Heart left ventricle (tissue), 13 donors: Measurements from ENCODE around the gene HSF2BP.
"Not testable (repeated sequence)": the region's sequence is repeated elsewhere in the genome, so short reads cannot be mapped to it uniquely, and the experiment has no call there.

Experiments used
- POLR2A ChIP-seq, 2 donors: fragments of 450-650 bp; IDR thresholded peaks; one replicate each; pipeline ENCODE4 v1.6.1; 2017; ENCODE audit warnings: antibody characterized with exemption in 2 of 2, mild to moderate bottlenecking in 2 of 2, moderate library complexity in 2 of 2
- TF ChIP-seq, protein P1 (sequence below), 12 donors: fragments of 200-600 bp; sonication (generic) in 4 of 12; IDR thresholded peaks; one replicate each; pipeline versions ENCODE4 v1.5.0 to v1.8.0; 2018 to 2022; ENCODE audit warnings: antibody characterized with exemption in 12 of 12, mild to moderate bottlenecking in 5 of 12
- donor health status: ischemic (EF 13 %, LVEDD 7.1; RV severe dilation, severe dysfunction).
- donor health status: DM: no; HTN: yes; CAD: no.
- donor health status: DM: no; HTN: no; CAD: no.
- donor health status: ischemic (EF 25% LVEDD 6.9; RV normal size, moderate dysfunction).
- donor health status: ischemic (EF 25% LVEDD 5.7; RV mildly dilated, moderate dysfunction).
- donor health status: ischemic (EF 35%, LVEDD 5.7; RV mildly dilated, moderate dysfunction).
- donor health status: nonischemic (EF 11% LVEDD 7.7; RV severe dilation, severe dysfunction).
- donor health status: DM: yes; HTN: yes; CAD: no.
- donor health status: PGD.
- donor health status: ischemic (EF 29% LVEDD 5.4; RV normal size, mild dysfunction).
- donor health status: nonischemic (EF 23%, LVEDD 6.1; RV moderate dilation, normal function).

DNA sequence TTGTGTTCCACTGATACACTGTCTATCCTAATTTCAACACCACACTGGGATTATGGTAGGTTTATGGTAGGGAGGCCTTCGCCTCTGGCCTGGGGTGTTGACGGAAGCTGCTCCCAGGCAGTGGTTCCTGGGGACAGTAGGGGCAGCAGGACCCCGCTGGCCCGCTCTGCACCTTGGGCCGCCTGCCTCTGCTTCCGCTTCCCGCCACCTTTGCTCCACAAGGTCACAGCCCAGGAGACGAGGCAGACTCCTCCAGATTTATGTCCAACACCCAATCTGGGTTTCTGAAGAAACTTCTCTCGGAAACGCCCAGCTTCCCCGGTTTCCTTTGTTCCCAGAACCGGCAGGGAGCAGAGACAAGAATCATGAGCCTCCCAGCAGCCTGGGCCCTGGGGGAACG, 155.4 kb downstream of the HSF2BP start:
- TF ChIP-seq, protein P1, sequence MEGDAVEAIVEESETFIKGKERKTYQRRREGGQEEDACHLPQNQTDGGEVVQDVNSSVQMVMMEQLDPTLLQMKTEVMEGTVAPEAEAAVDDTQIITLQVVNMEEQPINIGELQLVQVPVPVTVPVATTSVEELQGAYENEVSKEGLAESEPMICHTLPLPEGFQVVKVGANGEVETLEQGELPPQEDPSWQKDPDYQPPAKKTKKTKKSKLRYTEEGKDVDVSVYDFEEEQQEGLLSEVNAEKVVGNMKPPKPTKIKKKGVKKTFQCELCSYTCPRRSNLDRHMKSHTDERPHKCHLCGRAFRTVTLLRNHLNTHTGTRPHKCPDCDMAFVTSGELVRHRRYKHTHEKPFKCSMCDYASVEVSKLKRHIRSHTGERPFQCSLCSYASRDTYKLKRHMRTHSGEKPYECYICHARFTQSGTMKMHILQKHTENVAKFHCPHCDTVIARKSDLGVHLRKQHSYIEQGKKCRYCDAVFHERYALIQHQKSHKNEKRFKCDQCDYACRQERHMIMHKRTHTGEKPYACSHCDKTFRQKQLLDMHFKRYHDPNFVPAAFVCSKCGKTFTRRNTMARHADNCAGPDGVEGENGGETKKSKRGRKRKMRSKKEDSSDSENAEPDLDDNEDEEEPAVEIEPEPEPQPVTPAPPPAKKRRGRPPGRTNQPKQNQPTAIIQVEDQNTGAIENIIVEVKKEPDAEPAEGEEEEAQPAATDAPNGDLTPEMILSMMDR (IDR thresholded peaks at IDR 0.05): not testable (repeated sequence)
- not testable (repeated sequence) for TF ChIP-seq POLR2A (IDR thresholded peaks at IDR 0.05)
